Cardiac fibroblast (primary cell): Measurements from ENCODE around the gene GFER.
A peak's percentile ranks its signal among the peaks of the same experiment; 100 is the strongest.
"Not testable (repeated sequence)": the region's sequence is repeated elsewhere in the genome, so short reads cannot be mapped to it uniquely, and the experiment has no call there.

Experiments used
- DNase-seq, 2 donors: peaks; one replicate each; pipeline versions ENCODE4 v3.0.0 to v3.0.0-alpha.2; 2010; ENCODE audit warnings: low read depth in 2 of 2
- H3K4me3 ChIP-seq, 2 donors: replicated peaks in 1 of 2; 1 replicate in 1 of 2; 2 replicates in 1 of 2; pipeline ENCODE4 v1.5.1; 2011; ENCODE audit warnings: low read depth in 2 of 2, low read length in 2 of 2, mild to moderate bottlenecking in 2 of 2, moderate library complexity in 1 of 2
- CTCF ChIP-seq: IDR thresholded peaks from one replicate; pipeline ENCODE4 v1.5.1; 2011; ENCODE audit warnings: low read depth, mild to moderate bottlenecking, low read length, inconsistent platforms

GFER gene

GRCh38 chr16:2031081-2031577, 47.1 kb downstream of the GFER start:
- DNase-seq = no peak
- no peak for TF ChIP-seq CTCF
- no peak overlapping the region for H3K4me3 ChIP-seq

GRCh38 chr16:2032285-2033056, 48.5 kb downstream of the GFER start:
- H3K4me3 ChIP-seq = peak overlapping the region in 1 of 2 donors; percentile 53
- no peak for TF ChIP-seq CTCF
- no peak for DNase-seq

GRCh38 chr16:2033057-2033908, 49.3 kb downstream of the GFER start:
- no peak for TF ChIP-seq CTCF
- DNase-seq = peak; percentile 76
- H3K4me3 ChIP-seq = peak overlapping the region; percentile 8 to 53

- DNase-seq = not testable (repeated sequence)
- H3K4me3 ChIP-seq = peak overlapping the region; percentile 8 to 53
Observed at GRCh38 chr16:2033909-2034695, 50.1 kb downstream of the GFER start.

GRCh38 chr16:2034696-2035430, 50.9 kb downstream of the GFER start:
- H3K4me3 ChIP-seq = peak overlapping the region in 1 of 2 donors; percentile 28
- TF ChIP-seq CTCF = no peak
- no peak for DNase-seq

GRCh38 chr16:2035431-2036199, 51.6 kb downstream of the GFER start:
- TF ChIP-seq CTCF = no peak
- peak; percentile 82 to 88 for DNase-seq
- peak overlapping the region in 1 of 2 donors; percentile 28 for H3K4me3 ChIP-seq
